HG03045 (cell line): ENCODE data around the gene LIFR.
"Not testable (repeated sequence)": the region's sequence is repeated elsewhere in the genome, so short reads cannot be mapped to it uniquely, and the experiment has no call there.

Source experiments
- ATAC-seq: cut with Tn5 transposase; IDR thresholded peaks from one replicate; pipeline ENCODE4 v1.9.1; 2021; ENCODE audit warnings: mild to moderate bottlenecking, moderate library complexity; ENCODE audit not compliant: unreplicated experiment

The LIFR gene

GRCh38 chr5:38582975-38583319 lies 26.5 kb upstream of the LIFR start:
- no peak for ATAC-seq

GRCh38 chr5:38582293-38582974 lies 26.0 kb upstream of the LIFR start:
- no peak for ATAC-seq

- ATAC-seq, result no peak
Measured at GRCh38 chr5:38581597-38581996, 25.2 kb upstream of the LIFR start.

- ATAC-seq, result no peak
Measured at GRCh38 chr5:38579105-38579504, 22.7 kb upstream of the LIFR start.

- no peak for ATAC-seq
Measured at GRCh38 chr5:38576961-38577684, 20.7 kb upstream of the LIFR start.

- no peak for ATAC-seq
Measured at GRCh38 chr5:38576442-38576841, 20.0 kb upstream of the LIFR start.

GRCh38 chr5:38575476-38575875 lies 19.0 kb upstream of the LIFR start:
- no peak for ATAC-seq

- ATAC-seq, result no peak
Measured at GRCh38 chr5:38574009-38574408, 17.6 kb upstream of the LIFR start.

GRCh38 chr5:38573521-38573920 lies 17.1 kb upstream of the LIFR start:
- ATAC-seq, result no peak

GRCh38 chr5:38569180-38569579 lies 12.7 kb upstream of the LIFR start:
- no peak for ATAC-seq

- not testable (repeated sequence) for ATAC-seq
Measured at GRCh38 chr5:38567306-38567705, 10.9 kb upstream of the LIFR start.

GRCh38 chr5:38563624-38564023 lies 7.2 kb upstream of the LIFR start:
- no peak for ATAC-seq

GRCh38 chr5:38562444-38563210 lies 6.2 kb upstream of the LIFR start:
- no peak for ATAC-seq

GRCh38 chr5:38559428-38559827 lies 3.0 kb upstream of the LIFR start:
- no peak for ATAC-seq

GRCh38 chr5:38557792-38558191 lies 1.3 kb upstream of the LIFR start:
- no peak for ATAC-seq

GRCh38 chr5:38557308-38557710 lies 863 bp upstream of the LIFR start:
- ATAC-seq, result no peak

GRCh38 chr5:38556088-38556598 lies 303 bp downstream of the LIFR start:
- peak; percentile 10 for ATAC-seq

GRCh38 chr5:38555354-38556087 lies 925 bp downstream of the LIFR start:
- ATAC-seq, result no peak

- ATAC-seq, result no peak
Measured at GRCh38 chr5:38554861-38555260, 1.6 kb downstream of the LIFR start.

GRCh38 chr5:38554403-38554802 lies 2.0 kb downstream of the LIFR start:
- no peak for ATAC-seq

- ATAC-seq, result no peak
Measured at GRCh38 chr5:38553001-38553521, 3.4 kb downstream of the LIFR start.
